ENCODE data around the gene ZBTB21.

GRCh38 chr21:42040411-42041180, 30.4 kb upstream of the ZBTB21 start:
- TF ChIP-seq CTCF (IDR thresholded peaks at IDR 0.05): no peak
- TF ChIP-seq POLR2AphosphoS5 (IDR thresholded peaks at IDR 0.05): peak in 2 of 3 donors; percentile 18 to 28
